Measurements from ENCODE around the gene CENPVL3. TPM values are rescaled to one million over a fixed set of nuclear protein-coding genes. Genes with fewer than 3 reads are reported as not detected.

The CENPVL3 gene
- total RNA-seq: not detected in 2 replicates

GRCh38 chrX:51618241-51619155, at the start of gene CENPVL3:
CENPVL3 (minus strand) TSS chrX:51618912; CDS start chrX:51618873, 39 bp downstream.

Other genes starting within 250 kb of the CENPVL3 start
- gene NUDT11, start 122.3 kb downstream of the CENPVL3 start, total RNA-seq: 9.6 and 10.4 TPM in 2 replicates
- gene CENPVL2, start 63.9 kb upstream of the CENPVL3 start, total RNA-seq: not detected in 2 replicates
- not detected in 2 replicates for gene CENPVL1, start 91.6 kb upstream of the CENPVL3 start, total RNA-seq
- gene GSPT2, start 124.5 kb upstream of the CENPVL3 start, total RNA-seq: 4.6 and 7.1 TPM in 2 replicates